ENCODE results near the gene C11orf16. TPM values are rescaled to one million over a fixed set of nuclear protein-coding genes. Genes with fewer than 3 reads are reported as not detected.

The C11orf16 gene
- total RNA-seq, 2 experiments from 2014 or later: not detected

- no peak for ATAC-seq (ENCODE audit: poor library complexity)
- no peak overlapping the region for H3K27ac Mint-ChIP-seq
- peaks cover 11% of the 10 kb centered on the region for H3K4me1 Mint-ChIP-seq (ENCODE audit: low read depth)
- Histone ChIP-seq H3K27me3 (ENCODE audit: control insufficient read depth in 1 of 2, insufficient read depth in 2 of 2, low read length in 2 of 2) (peaks cover 26 to 54% of the 10 kb centered on the region in 2 experiments), H3K9me3 (ENCODE audit: control insufficient read depth in 1 of 2, insufficient read depth in 1 of 2, low read length in 2 of 2) (no peaks in the 10 kb centered on the region), H3K4me1 (ENCODE audit: insufficient read depth, low read length) (peaks cover 7% of the 10 kb centered on the region), H3K4me3 (ENCODE audit: low read length) (no peak overlapping the region), H3K27ac (ENCODE audit: low read depth in 1 of 2, low read length in 2 of 2) (no peak overlapping the region), H3K36me3 (ENCODE audit: insufficient read depth, low read length) (no peaks in the 10 kb centered on the region)
- no peaks in the 10 kb centered on the region for H3K9me3 Mint-ChIP-seq
- no peak for DNase-seq
- H3K27me3 Mint-ChIP-seq: peaks cover 62% of the 10 kb centered on the region
- CTCF ChIA-PET: no interaction called here
- intact Hi-C loops (cut with DNase I, micrococcal nuclease): no loop called here
- POLR2A ChIA-PET: no interaction called here
- no peak overlapping the region for H3K4me3 Mint-ChIP-seq
- TF ChIP-seq, protein P1, sequence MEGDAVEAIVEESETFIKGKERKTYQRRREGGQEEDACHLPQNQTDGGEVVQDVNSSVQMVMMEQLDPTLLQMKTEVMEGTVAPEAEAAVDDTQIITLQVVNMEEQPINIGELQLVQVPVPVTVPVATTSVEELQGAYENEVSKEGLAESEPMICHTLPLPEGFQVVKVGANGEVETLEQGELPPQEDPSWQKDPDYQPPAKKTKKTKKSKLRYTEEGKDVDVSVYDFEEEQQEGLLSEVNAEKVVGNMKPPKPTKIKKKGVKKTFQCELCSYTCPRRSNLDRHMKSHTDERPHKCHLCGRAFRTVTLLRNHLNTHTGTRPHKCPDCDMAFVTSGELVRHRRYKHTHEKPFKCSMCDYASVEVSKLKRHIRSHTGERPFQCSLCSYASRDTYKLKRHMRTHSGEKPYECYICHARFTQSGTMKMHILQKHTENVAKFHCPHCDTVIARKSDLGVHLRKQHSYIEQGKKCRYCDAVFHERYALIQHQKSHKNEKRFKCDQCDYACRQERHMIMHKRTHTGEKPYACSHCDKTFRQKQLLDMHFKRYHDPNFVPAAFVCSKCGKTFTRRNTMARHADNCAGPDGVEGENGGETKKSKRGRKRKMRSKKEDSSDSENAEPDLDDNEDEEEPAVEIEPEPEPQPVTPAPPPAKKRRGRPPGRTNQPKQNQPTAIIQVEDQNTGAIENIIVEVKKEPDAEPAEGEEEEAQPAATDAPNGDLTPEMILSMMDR (IDR thresholded peaks at IDR 0.05): no peak
- H3K36me3 Mint-ChIP-seq (ENCODE audit: low read depth): no peaks in the 10 kb centered on the region
Observed at GRCh38 chr11:8871171-8871775, 61.5 kb downstream of the C11orf16 start.

GRCh38 chr11:8870411-8871170 lies 62.2 kb downstream of the C11orf16 start:
- H3K27ac ChIP-seq (ENCODE audit: low read depth in 1 of 2, low read length in 2 of 2): no peak overlapping the region
- peaks cover 65% of the 10 kb centered on the region for H3K27me3 Mint-ChIP-seq
- peaks cover 26 to 54% of the 10 kb centered on the region in 2 experiments for H3K27me3 ChIP-seq (ENCODE audit: control insufficient read depth in 1 of 2, insufficient read depth in 2 of 2, low read length in 2 of 2)
- intact Hi-C loops (cut with DNase I, micrococcal nuclease): no loop called here
- H3K4me1 Mint-ChIP-seq (ENCODE audit: low read depth): peaks cover 11% of the 10 kb centered on the region
- H3K4me1 ChIP-seq (ENCODE audit: insufficient read depth, low read length): peaks cover 7% of the 10 kb centered on the region
- H3K9me3 Mint-ChIP-seq: no peaks in the 10 kb centered on the region
- peak overlapping the region; percentile 52 for H3K4me3 Mint-ChIP-seq
- TF ChIP-seq, protein P1 (IDR thresholded peaks at IDR 0.05): no peak
- H3K9me3 ChIP-seq (ENCODE audit: control insufficient read depth in 1 of 2, insufficient read depth in 1 of 2, low read length in 2 of 2): no peaks in the 10 kb centered on the region
- H3K27ac Mint-ChIP-seq: no peak overlapping the region
- no peaks in the 10 kb centered on the region for H3K36me3 ChIP-seq (ENCODE audit: insufficient read depth, low read length)
- no peaks in the 10 kb centered on the region for H3K36me3 Mint-ChIP-seq (ENCODE audit: low read depth)
- ChIA-PET POLR2A (no interaction called here), CTCF (no interaction called here)
- H3K4me3 ChIP-seq (ENCODE audit: low read length): no peak overlapping the region
- ATAC-seq (ENCODE audit: poor library complexity): no peak
- peak in 2 of 14 experiments; percentile 2 to 16 for DNase-seq

Other genes with a start within 250 kb of the C11orf16 start
- 1 to 10 TPM; 3.2 to 4.1 TPM for gene AKIP1, start 21.8 kb downstream of the C11orf16 start, total RNA-seq
- not detected for gene ASCL3, start 10.1 kb upstream of the C11orf16 start, total RNA-seq
- gene TMEM9B, start 31.5 kb upstream of the C11orf16 start, total RNA-seq: 10 to 100 TPM; 20.5 to 22.1 TPM
- 1 to 10 TPM; 4.6 to 4.9 TPM for gene NRIP3, start 71.1 kb upstream of the C11orf16 start, total RNA-seq
- gene SCUBE2, start 158.7 kb upstream of the C11orf16 start, total RNA-seq: under 1 TPM in 1 of 2 experiments, not detected in 1; 0.17 TPM

Data from CD4-positive, alpha-beta T cell (primary cell).